Tibial artery (tissue), 4 donors: ENCODE measurements around the gene SNX19.

ENCODE experiments used
- DNase-seq, 2 donors: peaks; one replicate each; pipeline ENCODE4 v3.0.0-alpha.2; 2019
- H3K27ac ChIP-seq, 2 donors: fragments of 200-600 bp; sonication (generic) in 1 of 2; 1 replicate in 1 of 2; 2 replicates in 1 of 2; pipeline ENCODE4 v1.5.1; 2018 to 2019; ENCODE audit warnings: mild to moderate bottlenecking in 1 of 2
- H3K27me3 ChIP-seq, 2 donors: fragments of 200-600 bp; sonication (generic) in 1 of 2; one replicate each; pipeline versions ENCODE4 v1.5.1 to v1.6.0; 2016 to 2019
- H3K36me3 ChIP-seq, 3 donors: fragments of 200-600 bp; sonication (generic) in 2 of 3; one replicate each; pipeline ENCODE4 v1.5.1; 2016 to 2019; ENCODE audit warnings: mild to moderate bottlenecking in 2 of 3
- H3K4me1 ChIP-seq, 4 donors: fragments of 200-600 bp; sonication (generic) in 2 of 4; 1 replicate in 3 of 4; 2 replicates in 1 of 4; pipeline ENCODE4 v1.5.1; 2016 to 2019
- H3K4me3 ChIP-seq, 2 donors: fragments of 200-600 bp; sonication (generic) in 1 of 2; 1 replicate in 1 of 2; 2 replicates in 1 of 2; pipeline ENCODE4 v1.5.1; 2018 to 2019; ENCODE audit warnings: mild to moderate bottlenecking in 2 of 2
- H3K9me3 ChIP-seq, 3 donors: fragments of 200-600 bp; sonication (generic) in 1 of 3; one replicate each; pipeline ENCODE4 v1.5.1; 2016 to 2019
- intact Hi-C: fragments of 100-400 bp; cut with DNase I; formaldehyde crosslinking; loops from one replicate; pipeline ENCODE4 v1.15.0; 2023; ENCODE audit warnings: low total_unique reads
- TF ChIP-seq, protein P1 (sequence below), 2 experiments: fragments of 200-600 bp in 1 of 2; fragments of 450-650 bp in 1 of 2; IDR thresholded peaks; one replicate each; pipeline ENCODE4 v1.5.1; 2017 to 2019; ENCODE audit warnings: antibody characterized with exemption in 2 of 2, mild to moderate bottlenecking in 1 of 2, moderate library complexity in 1 of 2

Gene SNX19

DNA sequence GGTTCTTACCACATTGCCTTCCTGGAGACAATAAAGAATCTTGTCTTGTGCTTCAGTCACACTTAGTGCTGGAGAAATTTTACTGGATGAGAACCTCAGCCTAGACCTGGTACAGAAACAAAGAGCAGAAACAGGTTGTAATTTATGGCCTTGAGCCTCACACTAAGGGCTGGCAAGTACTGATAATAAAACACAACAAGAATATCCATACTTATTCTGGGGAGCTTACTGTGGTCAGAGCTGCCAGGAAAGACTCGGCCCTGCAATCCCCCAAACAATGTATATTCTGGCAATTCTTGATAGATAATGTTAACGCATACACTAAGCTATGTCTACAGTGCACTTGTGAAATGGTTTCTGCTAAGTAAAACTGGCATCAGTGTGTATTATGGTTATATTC lies 9.7 kb downstream of the SNX19 start:
- TF ChIP-seq, protein P1, sequence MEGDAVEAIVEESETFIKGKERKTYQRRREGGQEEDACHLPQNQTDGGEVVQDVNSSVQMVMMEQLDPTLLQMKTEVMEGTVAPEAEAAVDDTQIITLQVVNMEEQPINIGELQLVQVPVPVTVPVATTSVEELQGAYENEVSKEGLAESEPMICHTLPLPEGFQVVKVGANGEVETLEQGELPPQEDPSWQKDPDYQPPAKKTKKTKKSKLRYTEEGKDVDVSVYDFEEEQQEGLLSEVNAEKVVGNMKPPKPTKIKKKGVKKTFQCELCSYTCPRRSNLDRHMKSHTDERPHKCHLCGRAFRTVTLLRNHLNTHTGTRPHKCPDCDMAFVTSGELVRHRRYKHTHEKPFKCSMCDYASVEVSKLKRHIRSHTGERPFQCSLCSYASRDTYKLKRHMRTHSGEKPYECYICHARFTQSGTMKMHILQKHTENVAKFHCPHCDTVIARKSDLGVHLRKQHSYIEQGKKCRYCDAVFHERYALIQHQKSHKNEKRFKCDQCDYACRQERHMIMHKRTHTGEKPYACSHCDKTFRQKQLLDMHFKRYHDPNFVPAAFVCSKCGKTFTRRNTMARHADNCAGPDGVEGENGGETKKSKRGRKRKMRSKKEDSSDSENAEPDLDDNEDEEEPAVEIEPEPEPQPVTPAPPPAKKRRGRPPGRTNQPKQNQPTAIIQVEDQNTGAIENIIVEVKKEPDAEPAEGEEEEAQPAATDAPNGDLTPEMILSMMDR (IDR thresholded peaks at IDR 0.05), result no peak
- DNase-seq, result no peak
- peaks cover 79 to 94% (median 85%) of the 10 kb centered on the region in 3 donors for H3K36me3 ChIP-seq
- H3K9me3 ChIP-seq, result no peaks in the 10 kb centered on the region
- H3K4me1 ChIP-seq, result peaks cover 0 to 44% (median 26%) of the 10 kb centered on the region in 4 donors
- intact Hi-C loops, result no loop called here
- peak overlapping the region; percentile 76 to 77 for H3K27ac ChIP-seq
- no peak overlapping the region for H3K4me3 ChIP-seq
- no peaks in the 10 kb centered on the region for H3K27me3 ChIP-seq

- Histone ChIP-seq H3K4me3 (no peak overlapping the region), H3K4me1 (peaks cover 0 to 44% (median 26%) of the 10 kb centered on the region in 4 donors), H3K27ac (peak overlapping the region in 1 of 2 donors; percentile 76), H3K36me3 (peaks cover 87 to 94% (median 89%) of the 10 kb centered on the region in 3 donors), H3K27me3 (no peaks in the 10 kb centered on the region), H3K9me3 (no peaks in the 10 kb centered on the region)
- no peak for DNase-seq
- TF ChIP-seq, protein P1 (IDR thresholded peaks at IDR 0.05), result no peak
- intact Hi-C loops, result no loop called here
Measured at GRCh38 chr11:130905512-130905911, 10.8 kb downstream of the SNX19 start.

DNA sequence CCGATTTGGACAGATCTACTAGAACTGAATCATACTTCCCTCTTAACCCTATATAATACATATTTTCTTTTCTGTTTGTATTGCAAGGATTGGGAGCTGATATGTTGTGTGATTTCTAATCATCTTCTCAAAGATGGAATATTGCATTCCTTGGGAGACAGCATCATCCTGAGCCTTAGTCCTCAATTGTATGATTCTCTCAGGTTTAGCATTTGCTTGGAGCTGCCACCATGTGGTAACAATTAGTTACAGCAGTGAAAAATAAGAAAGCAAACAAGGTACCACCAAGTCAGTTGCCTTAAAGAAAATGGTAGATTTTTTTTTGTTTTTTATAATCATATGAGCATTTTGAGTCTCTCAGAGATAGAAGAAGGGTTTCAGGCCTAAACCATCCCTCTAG lies 11.9 kb downstream of the SNX19 start:
- intact Hi-C loops, result no loop called here
- H3K27ac ChIP-seq, result peak overlapping the region; percentile 1 to 76
- no peak for DNase-seq

DNA sequence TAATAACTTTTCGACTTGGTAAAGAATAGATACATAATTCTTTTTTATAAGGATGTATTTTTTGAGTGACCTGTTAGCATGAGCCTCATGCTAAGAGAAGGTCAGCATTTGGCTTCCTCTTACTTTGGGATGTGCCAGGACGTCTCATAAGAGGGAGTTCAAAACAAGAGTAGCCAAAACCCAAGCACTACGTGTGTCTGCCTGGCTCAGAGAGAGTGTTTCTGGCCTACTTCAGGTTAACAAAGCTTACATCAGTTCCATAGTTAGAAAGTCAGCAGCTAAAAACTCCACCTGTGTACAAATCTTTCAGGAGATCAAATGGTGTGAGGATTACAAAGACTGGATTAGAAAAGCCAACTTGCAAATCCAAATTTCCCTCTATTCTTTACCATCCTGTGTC lies 13.9 kb downstream of the SNX19 start:
- intact Hi-C loops, result no loop called here
- H3K4me3 ChIP-seq, result no peak overlapping the region
- no peak for DNase-seq
- H3K27me3 ChIP-seq, result no peaks in the 10 kb centered on the region
- H3K4me1 ChIP-seq, result peaks cover 1 to 31% (median 24%) of the 10 kb centered on the region in 4 donors
- H3K27ac ChIP-seq, result peak overlapping the region; percentile 17 to 38
- H3K36me3 ChIP-seq, result peaks cover 78 to 88% (median 83%) of the 10 kb centered on the region in 3 donors
- no peaks in the 10 kb centered on the region for H3K9me3 ChIP-seq
- TF ChIP-seq, protein P1 (IDR thresholded peaks at IDR 0.05), result no peak

More for the DNA sequence above, 11.9 kb downstream of the SNX19 start:
- TF ChIP-seq, protein P1 (IDR thresholded peaks at IDR 0.05), result peak in 1 of 2 experiments; percentile 13
- H3K4me1 ChIP-seq, result peaks cover 0 to 38% (median 22%) of the 10 kb centered on the region in 4 donors
- H3K27me3 ChIP-seq, result no peaks in the 10 kb centered on the region
- H3K4me3 ChIP-seq, result no peak overlapping the region
- peaks cover 87 to 95% (median 88%) of the 10 kb centered on the region in 3 donors for H3K36me3 ChIP-seq
- no peaks in the 10 kb centered on the region for H3K9me3 ChIP-seq

DNA sequence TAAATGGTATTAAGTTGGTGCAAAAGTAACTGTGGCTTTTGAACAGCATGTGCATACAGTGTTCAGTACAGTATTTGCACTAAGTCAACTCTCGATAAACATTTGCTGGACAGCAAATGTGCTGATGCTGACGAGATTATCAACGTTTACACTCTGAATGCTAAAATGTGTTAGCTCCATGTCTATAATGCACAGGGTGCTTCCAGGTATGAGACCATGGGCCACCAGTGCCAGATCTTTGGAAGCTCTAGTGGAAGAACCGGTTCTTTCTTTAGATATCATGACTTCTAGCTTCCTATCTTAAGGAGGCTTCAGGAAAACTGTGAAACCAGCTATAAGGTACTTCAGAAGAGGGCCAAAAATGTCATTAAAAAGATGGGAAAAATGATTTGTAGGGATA lies 17.2 kb downstream of the SNX19 start:
- peaks cover 52 to 69% (median 63%) of the 10 kb centered on the region in 3 donors for H3K36me3 ChIP-seq
- intact Hi-C loops, result loop anchor here (10.0 kb wide), 2 partner anchors 464 to 584 kb away; partner anchors contain the start of gene ZBTB44

More for the DNA sequence above, 17.2 kb downstream of the SNX19 start:
- peaks cover 3 to 43% (median 34%) of the 10 kb centered on the region in 4 donors for H3K4me1 ChIP-seq
- H3K27me3 ChIP-seq, result no peaks in the 10 kb centered on the region
- no peak overlapping the region for H3K4me3 ChIP-seq
- DNase-seq, result no peak
- H3K9me3 ChIP-seq, result no peaks in the 10 kb centered on the region
- peak overlapping the region; percentile 73 to 82 for H3K27ac ChIP-seq
- TF ChIP-seq, protein P1 (IDR thresholded peaks at IDR 0.05), result no peak
